ENCODE measurements around the gene ADGRF3. TPM values are rescaled to one million over a fixed set of nuclear protein-coding genes. Genes with fewer than 3 reads are reported as not detected.

The ADGRF3 gene
- total and polyA plus RNA-seq, 9 of the 15 experiments (the other 6 are each of a cell fraction or from before 2014, with no cell fraction given): 0.04 to 0.54 (median 0.16) TPM; not detected in 2

GRCh38 chr2:26346454-26347053 lies at the start of gene ADGRF3 (continued):
- TF ChIP-seq BCLAF1 (IDR thresholded peaks at IDR 0.05; ENCODE audit: borderline replicate concordance in 1 of 2, control insufficient read depth in 1 of 2, low read depth in 2 of 2, low read length in 1 of 2) (peak in 1 of 2 experiments; percentile 64; a peak in 1 of 4 replicates), SPI1 (IDR thresholded peaks at IDR 0.05; ENCODE audit: borderline replicate concordance, low read depth, low read length) (peak; percentile 26; the same call in 1 of the 2 replicates), SIN3A (IDR thresholded peaks at IDR 0.05; ENCODE audit: borderline replicate concordance in 2 of 2, control insufficient read depth in 1 of 2, low read depth in 2 of 2, low read length in 2 of 2) (peak; percentile 55 to 70; a peak in 2 of 4 replicates), CCAR2 (IDR thresholded peaks at IDR 0.05; ENCODE audit: low read depth, low read length) (no peak), ETS1 (conservative IDR thresholded peaks at IDR 0.05; ENCODE audit: control insufficient read depth, low read depth, low read length) (0 out of 2 replicates have a peak, but pooled peaks have one; percentile 35), CHD1 (IDR thresholded peaks at IDR 0.05; ENCODE audit: low read length) (peak; percentile 70), HDAC2 (IDR thresholded peaks at IDR 0.05) (0 out of 2 replicates have a peak, but pooled peaks have one; percentile 43), TAF1 (IDR thresholded peaks at IDR 0.05; ENCODE audit: control insufficient read depth, extremely low read depth, insufficient read depth, low read length, severe bottlenecking) (peak; percentile 44), TAF9B (IDR thresholded peaks at IDR 0.05; ENCODE audit: partially characterized antibody) (peak; percentile 10), MYNN (IDR thresholded peaks at IDR 0.05) (peak; percentile 41; the same call in 1 of the 2 replicates), MYNN (CRISPR knock-in tag; IDR thresholded peaks at IDR 0.05) (no peak), YY1 (IDR thresholded peaks at IDR 0.05; ENCODE audit: borderline replicate concordance in 1 of 3, control insufficient read depth in 1 of 3, extremely low read depth in 1 of 3, insufficient read depth in 3 of 3, insufficient read length in 1 of 3, insufficient replicate concordance in 2 of 3, low read depth in 1 of 3, low read length in 2 of 3) (peak in 1 of 3 experiments; percentile 48), SRSF7 (optimal IDR thresholded peaks at IDR 0.05; ENCODE audit: low read depth, low read length) (no peak), ZNF584 (CRISPR knock-in tag; IDR thresholded peaks at IDR 0.05; ENCODE audit: low read depth) (no peak), GABPA (tag; conservative IDR thresholded peaks at IDR 0.05; ENCODE audit: low read depth) (peak; percentile 58; the same call in 1 of the 2 replicates), SIN3B (IDR thresholded peaks at IDR 0.05; ENCODE audit: low read depth) (0 out of 2 replicates have a peak, but pooled peaks have one; percentile 8), GATA2 (CRISPR knock-in tag; IDR thresholded peaks at IDR 0.05) (0 out of 2 replicates have a peak, but pooled peaks have one; percentile 18), ETV5 (CRISPR knock-in tag; IDR thresholded peaks at IDR 0.05; ENCODE audit: low read depth) (0 out of 2 replicates have a peak, but pooled peaks have one; percentile 22)
- TF ChIP-seq, protein P1, sequence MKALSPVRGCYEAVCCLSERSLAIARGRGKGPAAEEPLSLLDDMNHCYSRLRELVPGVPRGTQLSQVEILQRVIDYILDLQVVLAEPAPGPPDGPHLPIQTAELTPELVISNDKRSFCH (CRISPR knock-in tag; IDR thresholded peaks at IDR 0.05): no peak
- TF ChIP-seq, protein P1 (tag; IDR thresholded peaks at IDR 0.05): no peak
